Left colon (tissue), 2 donors: Measurements from ENCODE around the gene PADI3. TPM values are rescaled to one million over a fixed set of nuclear protein-coding genes. Genes with fewer than 3 reads are reported as not detected.

Experiments
- ATAC-seq: fragments of 200-7000 bp; cut with Tn5 transposase; one replicate; pipeline ENCODE4 v1.9.1; 2020; ENCODE audit warnings: mild to moderate bottlenecking, moderate library complexity
- DNase-seq, 2 donors: peaks; one replicate each; pipeline ENCODE4 v3.0.0-alpha.2; 2020
- intact Hi-C, 2 donors: fragments of 100-400 bp; cut with DNase I in 1 of 2; cut with micrococcal nuclease in 1 of 2; formaldehyde crosslinking; loops; one replicate each; pipeline versions ENCODE4 v1.11.2 to v1.14.0; 2022; cut with DNase I, micrococcal nuclease
- total RNA-seq, 2 donors: library from RNA; stranded (reverse); fragmentation: NEBNext Ultra II Directional; extraction: Animal tissue kit (Norgen Biotek cat#: 25700); gene quantifications; one replicate each; pipeline ENCODE4 v1.2.1, GENCODE V29; 2021
- donor health status: DM: no; HTN: no; CAD: no.
- donor health status: DM: yes; HTN: yes; CAD: no.

The PADI3 gene
- total RNA-seq, 2 donors from 2014 or later, result not detected

DNA sequence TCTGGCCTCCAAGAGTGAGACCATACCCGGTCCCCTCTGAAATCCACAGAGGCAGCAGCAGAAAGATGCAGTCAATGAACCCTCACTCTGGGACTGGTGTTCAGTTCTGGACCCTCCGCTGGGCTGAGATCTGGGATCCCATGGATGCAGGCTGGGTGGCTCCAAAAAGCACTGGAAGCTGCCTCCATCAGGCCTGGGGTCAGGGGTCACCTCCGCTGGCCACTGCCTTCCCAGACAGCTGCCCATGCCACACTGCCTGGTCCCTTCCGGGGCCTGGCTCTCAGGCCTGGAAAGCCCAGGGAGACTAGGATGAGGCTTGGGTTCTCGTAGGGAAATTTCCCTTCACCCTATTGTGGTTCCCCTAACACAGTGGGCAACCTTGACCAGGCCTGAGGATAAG, 37.7 kb downstream of the PADI3 start:
- ATAC-seq (no peak), DNase-seq (no peak)
- intact Hi-C loops, result no loop called here

DNA sequence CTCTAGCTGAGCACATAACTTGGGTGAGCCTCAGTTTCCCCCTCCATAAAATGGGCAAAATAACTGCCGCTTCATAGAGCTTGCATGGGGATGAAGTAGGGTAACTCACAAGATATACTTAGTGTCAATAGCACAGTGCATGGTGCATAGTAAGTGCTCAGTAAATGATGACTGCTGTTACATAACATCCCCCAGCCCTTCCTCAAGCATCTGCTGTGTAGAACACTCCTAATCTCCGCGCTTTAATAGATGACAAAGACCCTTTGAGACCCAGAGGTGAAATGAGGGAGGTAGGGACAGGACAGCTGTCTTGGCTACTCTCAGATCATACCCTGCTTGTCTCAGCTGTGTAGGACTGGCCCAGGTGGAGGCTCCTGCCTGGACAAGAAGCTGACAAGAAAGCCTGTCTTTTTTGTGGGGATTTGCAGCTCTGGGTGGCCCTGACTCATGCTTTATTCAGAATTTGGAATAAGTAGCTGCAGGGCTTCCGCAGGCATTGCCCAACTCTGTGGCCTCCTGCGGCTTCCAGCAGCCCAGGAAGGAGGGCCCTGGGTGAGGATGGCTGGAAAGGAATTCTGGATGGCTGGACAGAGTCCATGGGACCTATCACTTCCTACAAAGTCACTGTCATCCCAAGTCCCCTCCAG, 38.4 kb downstream of the PADI3 start:
- intact Hi-C loops, result no loop called here

DNA sequence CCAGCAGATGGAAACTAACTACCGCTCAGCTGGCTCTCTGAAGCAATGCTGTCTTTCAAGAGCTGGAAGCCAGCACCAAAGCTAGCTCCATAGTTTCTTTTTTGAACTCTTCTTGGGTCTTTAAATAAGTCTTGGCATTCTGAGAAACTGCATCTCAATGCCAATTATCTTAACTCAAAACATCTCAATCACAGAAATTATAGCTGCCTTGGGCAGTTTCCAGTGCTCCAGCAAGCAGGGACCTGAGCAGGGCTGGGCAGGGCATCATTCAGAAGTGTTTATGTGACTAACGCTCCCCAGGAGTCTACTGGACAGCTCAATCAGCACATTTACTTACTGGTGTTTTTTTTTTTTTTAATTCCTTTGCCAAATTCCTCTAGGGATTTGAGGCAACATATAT, 40.8 kb downstream of the PADI3 start:
- DNase-seq (no peak), ATAC-seq (no peak)
- intact Hi-C loops, result no loop called here

More for the DNA sequence above, 38.4 kb downstream of the PADI3 start:
- DNase-seq (no peak), ATAC-seq (no peak)

DNA sequence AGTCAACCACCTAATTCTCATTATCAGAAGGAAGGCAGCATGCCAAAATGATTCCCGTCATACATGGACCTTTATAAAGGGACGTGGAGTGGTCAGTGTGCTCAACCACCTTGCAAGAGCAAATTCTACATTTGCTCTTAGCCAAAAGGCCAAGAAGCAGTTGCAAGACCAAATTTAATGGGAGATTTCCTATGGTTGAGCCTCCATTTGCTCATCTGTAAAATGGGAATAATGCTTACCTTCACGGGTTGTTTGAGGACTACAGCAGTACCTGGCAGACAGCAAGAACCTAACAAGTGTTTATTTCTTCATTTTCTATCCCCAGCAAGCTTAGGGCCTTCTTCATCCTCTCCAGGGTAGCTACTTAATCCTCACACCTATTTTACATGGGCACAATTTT, 41.7 kb downstream of the PADI3 start:
- no peak for DNase-seq
- intact Hi-C loops, result no loop called here
- ATAC-seq, result no peak

DNA sequence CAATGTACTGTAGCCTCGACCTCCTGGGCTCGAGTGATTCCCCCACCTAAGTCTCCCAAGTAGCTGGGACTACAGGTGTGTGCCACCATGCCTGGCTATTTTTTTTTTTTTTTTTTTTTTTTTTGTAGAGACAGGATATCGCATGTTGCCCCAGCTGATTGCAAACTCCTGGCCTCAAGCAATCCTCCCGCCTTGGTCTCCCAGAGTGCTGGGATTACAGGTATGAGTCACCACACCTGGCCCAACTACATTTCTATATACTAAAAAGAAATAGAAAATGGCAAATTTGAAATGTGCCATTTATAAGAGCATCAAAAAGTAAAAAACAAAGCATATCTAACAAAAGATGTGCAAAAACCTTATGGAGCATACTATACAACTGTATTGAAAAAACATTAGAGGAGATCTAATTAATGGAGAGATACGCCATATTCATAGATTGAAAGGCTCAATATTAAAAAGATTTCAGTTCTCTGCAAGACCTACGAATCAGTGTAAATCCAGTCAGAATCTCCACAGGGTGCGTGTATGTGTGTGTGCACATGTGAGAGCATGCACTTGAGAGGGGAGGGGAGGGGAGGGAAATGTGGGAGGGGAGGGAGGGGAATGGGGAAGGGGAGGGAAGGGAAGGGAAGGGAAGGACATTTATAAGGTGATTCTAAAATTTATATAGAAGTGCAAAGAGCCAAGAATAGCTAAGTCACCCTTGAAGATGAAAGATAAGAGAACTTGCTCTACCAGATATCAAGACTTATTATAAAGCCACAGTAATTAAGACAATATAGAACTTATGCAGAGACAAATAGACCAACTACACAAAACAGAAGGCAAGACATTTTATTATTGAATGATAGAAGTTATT, 43.6 kb downstream of the PADI3 start:
- intact Hi-C loops, result no loop called here
- DNase-seq (no peak), ATAC-seq (no peak)

DNA sequence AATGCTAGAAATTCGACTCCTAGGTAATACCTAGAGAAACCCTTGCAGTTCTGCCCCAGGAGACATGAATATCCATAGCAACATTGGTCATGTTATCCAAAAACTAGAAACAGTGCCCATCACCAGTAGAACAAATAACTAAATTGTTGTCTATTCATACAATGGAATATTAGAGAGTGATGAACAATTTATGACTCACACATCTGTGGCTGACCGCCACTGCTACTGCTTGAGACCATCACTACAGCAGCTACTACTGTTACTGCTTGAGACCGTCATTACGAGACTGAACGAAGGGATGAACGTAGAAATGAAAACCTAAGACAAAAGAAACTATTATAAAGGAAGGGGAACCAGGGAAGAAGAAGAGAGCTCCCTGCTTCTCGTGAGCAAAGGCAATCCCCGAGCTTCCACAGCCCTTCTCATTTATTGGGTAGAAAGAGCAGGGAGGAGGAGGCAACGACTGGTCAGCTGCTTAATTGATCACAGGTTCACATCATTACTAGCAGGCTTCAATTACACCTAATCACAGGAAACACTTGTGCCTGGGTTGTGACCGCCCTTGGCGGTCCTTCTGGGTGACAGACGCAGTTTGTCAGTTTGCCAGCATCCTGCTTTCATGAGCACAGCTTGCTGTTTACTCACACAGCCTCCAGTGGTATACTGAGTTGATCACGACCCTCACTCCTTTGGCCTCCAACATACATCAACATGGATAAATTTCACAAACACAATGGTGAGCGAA, 45.0 kb downstream of the PADI3 start:
- intact Hi-C loops, result no loop called here
- no peak for DNase-seq
- ATAC-seq, result no peak

DNA sequence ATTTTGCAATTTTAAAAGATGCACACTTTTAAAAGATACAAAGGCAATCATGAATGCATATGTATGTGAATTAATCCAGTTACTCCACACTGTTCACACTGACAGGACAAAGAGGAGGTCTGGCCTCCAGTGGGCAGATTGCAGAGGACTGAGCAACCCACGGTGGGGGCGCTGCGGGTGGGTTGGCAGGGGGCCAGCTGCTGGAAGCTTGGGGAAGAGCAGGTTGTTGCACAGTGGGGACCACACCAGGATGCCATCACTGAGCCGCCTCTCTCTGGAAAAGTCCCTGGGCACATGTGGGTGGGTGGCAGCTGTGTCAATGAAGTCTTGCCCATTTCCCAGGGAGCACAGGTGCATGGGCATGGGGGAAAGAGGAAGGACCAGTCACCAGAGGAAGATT, 46.4 kb downstream of the PADI3 start:
- ATAC-seq, result no peak
- intact Hi-C loops, result no loop called here

DNA sequence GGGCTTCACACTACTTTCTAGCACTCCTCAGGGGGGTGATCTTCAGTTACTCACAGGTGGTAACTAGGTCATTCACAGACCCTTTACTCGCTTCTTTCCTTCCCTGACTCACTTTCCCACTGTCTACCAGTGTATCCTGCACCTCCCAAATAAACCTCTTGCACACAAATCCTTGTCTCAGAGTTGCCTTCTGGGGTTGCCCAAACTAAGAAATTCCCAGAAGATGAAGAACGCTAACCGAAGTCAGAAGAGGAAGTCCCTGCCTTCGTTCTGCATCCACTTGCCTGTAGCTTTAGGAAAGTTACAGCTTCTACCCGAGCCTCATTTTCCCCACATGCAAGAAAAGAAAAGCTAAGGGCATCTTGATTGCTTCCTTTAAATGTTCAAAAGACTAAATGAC, 47.2 kb downstream of the PADI3 start:
- intact Hi-C loops, result no loop called here
- ATAC-seq (no peak), DNase-seq (no peak)

More for the DNA sequence above, 46.4 kb downstream of the PADI3 start:
- no peak for DNase-seq

DNA sequence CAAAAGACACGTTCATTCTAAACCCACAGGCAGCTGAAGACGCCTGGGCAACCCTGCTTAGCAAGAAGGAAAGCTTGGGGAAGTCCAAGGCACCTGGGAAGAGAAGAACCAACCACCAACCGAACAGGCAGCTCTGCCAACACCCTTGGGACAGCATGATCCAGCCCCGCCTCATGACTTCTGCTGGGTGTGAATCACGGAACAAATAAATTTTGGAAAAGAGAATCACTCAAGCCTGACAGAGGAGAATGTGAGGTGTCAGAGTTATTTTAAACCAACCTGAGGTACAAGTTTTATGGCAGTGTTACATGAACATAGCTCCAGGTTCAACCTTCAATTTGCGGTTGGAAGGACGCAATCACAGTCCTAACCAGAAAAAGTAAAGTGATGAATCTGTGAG, 49.1 kb downstream of the PADI3 start:
- ATAC-seq (no peak), DNase-seq (no peak)
- intact Hi-C loops, result no loop called here

DNA sequence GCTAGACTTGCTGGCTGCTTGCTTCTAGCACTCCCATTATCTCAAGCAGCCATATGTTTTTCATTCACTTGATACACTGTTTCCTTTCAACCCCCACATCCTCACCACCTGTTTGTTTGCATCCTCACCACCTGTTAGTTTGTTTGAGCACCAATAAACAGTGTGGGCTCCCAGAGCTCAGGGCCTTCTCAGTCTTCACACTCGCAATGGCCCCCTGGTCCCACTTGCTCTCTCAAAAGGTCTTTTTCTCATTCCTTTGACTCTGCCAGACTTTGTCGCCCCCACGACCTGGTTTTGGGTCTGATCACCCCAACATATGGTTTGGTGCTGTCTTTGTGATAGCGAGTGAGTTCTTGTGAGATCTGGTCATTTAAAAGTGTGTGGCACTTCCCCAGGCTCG, 52.9 kb downstream of the PADI3 start:
- DNase-seq (no peak), ATAC-seq (no peak)
- intact Hi-C loops, result no loop called here

DNA sequence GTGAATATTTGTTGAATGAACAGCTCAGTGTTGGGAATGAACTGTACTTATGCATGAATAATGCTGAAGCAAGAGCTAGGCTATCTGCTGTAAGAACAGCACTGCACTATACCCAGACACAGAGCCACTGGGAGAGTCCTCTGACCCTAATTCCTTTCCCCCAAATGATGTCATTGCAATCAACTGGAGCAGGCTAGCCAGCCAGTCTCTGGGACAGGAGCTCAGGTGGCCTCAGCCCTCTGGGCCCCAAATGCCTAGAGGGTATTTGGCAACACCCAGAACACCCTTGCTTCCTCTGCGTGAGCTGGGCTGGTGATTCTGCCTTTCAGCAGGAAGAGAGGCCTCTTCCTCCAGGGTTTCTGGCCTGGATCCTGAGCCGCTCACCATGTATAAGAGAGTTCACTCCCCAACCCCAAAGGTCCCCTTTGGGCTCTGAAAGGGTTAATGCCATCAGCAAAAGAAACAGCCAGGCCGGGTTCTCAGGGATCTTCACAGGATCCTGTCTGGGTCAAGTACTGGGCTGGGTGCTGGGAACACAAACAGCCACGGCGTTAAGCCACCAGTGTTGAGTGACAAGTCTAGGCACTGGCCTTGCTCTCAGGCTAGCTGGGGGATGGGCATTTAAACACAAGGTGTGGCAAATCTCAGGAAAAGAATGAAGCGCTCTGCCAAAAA, 55.4 kb downstream of the PADI3 start:
- no peak for DNase-seq
- intact Hi-C loops, result no loop called here
- ATAC-seq, result no peak

DNA sequence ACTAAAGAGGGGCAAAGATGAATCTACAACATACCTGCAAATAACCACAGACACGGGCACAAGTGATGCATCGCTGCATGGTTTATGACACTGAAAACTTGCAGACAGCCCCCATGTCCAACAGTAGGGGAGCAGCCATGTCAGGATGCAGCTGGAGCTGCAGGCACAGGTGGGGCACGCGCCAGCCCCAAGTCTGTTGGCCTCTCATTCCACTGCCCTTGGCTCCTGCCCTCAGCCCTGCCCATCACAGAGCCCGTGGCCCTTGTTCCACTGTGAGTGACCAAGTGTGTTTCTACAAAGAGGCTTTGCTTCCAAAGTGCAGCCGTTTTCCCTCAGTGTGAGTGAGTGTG, 55.9 kb downstream of the PADI3 start:
- intact Hi-C loops, result no loop called here
- ATAC-seq (no peak), DNase-seq (no peak)

DNA sequence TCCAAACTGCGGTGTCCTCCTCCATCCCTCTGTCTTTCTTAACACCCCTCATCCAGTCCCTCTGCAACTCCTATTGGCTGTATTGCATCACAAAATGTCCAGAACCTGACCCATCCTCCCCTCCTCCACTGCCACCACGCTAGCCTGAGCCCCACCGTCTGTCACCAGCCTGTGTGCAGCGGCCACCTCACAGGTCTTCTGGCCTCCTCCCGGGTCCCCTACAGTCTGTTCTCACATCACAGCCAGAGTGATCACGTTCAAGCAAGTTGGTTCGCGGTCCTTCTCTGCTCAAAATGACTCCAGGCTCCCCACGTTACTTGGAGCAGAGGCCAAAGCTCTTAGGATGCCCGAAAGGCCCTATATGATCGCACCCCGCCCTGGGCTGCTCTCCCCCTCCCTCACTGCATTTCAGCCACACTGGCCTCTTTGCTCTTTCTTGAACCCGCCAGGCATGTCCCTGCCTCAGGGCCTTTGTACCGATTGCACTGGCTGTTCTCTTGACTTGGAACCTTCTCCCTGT, 56.7 kb downstream of the PADI3 start:
- no peak for ATAC-seq
- DNase-seq, result no peak
- intact Hi-C loops, result no loop called here

DNA sequence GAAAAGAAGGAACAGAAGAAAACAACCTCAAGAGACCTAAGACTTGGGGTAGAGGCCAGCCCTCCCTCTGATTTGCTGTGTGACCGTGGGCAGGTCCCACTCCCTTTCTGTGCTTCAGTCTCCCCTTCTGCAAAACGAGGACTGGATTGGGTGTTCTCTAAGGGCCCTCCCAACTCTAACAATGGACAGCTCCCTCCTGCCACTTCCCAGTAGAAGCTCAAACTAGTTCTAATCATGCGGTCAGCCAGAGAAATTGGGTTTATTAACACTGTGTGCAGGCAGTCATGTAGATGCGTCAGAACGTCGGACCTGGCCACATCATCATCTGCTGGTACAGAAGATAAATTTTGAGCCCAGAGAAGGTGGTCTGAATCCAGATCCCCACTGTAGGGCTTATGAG, 57.5 kb downstream of the PADI3 start:
- DNase-seq (no peak), ATAC-seq (no peak)
- intact Hi-C loops, result no loop called here

DNA sequence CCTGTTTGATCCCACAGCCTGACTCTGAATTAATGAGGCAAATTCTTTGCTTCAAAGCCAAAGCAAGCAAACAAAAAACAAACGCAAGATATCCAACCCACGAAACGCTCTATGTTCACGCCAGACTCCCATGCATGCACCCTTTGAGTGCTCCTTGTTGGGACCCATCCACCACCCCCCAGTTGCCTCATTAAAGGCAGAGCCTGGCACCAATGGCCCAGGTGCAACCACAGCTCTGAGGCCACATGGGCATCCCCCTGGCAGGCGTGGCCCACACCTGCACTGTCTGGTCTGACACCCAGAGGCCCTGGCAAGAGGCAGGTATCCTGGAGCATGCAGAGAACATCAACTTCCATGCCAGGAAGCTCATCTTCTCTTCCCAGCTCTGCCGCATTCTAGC, 58.0 kb downstream of the PADI3 start:
- DNase-seq (no peak), ATAC-seq (no peak)
- intact Hi-C loops, result no loop called here

DNA sequence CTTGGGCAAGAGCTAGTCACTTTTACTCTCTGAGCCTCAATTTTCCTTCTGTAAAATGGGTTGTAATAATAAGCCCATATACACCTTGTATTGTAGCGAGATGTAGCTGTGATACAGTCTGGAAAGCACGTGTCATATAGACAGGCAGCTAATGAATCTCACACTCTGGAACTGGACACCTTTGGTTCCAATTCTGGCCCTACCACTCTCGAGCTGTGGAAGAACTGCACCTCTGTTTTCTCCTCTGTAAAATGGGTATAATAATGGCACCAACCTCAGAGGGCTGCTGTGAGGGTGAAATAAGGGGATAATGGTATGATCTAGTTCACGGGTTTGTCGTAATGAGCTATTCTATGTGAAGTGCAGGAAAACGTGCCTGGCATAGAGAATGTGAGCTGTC, 58.4 kb downstream of the PADI3 start:
- DNase-seq (no peak), ATAC-seq (no peak)
- intact Hi-C loops, result no loop called here

DNA sequence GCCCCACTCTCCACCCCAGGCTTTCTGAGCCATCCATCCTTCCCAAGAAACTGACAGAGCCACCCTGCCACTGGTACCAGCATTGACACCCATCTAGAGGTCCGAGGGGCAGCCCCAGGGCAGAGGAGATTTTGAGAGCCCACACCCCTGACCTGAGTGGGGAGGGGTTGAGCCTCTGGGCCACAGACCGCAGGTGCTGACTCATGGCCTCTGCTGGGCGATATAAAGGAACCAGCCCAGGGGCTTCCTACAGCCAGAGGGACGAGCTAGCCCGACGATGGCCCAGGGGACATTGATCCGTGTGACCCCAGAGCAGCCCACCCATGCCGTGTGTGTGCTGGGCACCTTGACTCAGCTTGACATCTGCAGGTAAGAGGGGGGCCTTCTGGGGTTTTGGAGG, 59.0 kb downstream of the PADI3 start, which contains the start of gene PADI4:
Gene PADI4 (plus strand): TSS at position 252 of the 400 bp plus-strand sequence. CDS start 26 bp downstream, at position 278.
- ATAC-seq, result no peak
- intact Hi-C loops, result no loop called here
- DNase-seq, result no peak

DNA sequence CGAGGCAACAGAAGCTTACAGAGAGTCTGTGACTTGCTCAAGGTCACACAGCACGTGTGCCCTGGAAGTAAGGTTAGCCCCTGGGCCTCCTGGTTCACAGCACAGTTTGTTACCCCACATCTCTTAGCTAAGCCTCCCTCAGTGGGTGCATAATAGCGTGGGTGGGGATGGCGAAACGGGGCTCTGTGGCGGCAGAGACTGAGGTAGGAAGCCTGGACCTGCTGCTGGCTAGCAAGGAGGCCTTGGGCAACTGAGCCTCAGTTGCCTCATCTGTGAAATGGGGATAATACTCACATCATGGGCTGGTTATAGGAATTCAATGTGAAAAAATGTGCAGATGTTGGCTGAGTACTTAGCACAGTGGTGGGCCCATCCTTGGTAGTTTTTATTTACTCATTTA, 59.7 kb downstream of the PADI3 start:
- DNase-seq (no peak), ATAC-seq (no peak)
- intact Hi-C loops, result no loop called here

DNA sequence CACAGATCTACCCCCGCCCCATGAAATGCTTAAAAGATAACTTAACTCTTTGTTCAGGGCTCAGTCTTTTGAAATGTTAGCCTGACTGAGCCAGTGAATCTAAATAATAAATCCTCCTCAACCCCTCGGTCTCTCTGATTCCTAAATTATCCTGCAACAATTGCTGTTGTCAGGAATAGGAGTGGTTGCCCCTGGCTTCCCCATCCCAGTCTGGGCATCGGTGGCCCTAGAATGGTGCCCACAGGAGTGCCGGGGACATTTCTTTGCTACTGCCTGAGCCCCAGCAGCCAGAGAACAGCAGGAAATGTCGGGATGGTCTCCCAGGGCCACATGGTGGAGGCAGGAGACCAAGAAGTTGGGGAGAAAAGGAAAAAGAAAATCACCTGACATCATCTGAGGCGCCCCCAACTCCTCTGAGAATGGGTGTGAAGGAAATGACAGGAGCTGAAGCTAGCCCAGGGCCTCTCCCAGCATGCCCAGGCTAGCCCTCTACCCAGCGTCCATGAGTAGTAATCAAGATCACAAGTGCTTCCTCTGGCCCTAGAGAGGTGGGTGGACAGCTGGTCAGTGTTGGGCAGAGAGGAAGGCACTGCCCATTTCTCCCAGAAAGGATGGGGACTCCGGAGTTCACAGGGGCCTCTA, 60.6 kb downstream of the PADI3 start:
- intact Hi-C loops, result no loop called here
- no peak for ATAC-seq

More for the DNA sequence above, 60.6 kb downstream of the PADI3 start:
- DNase-seq, result no peak
